Measurements from ENCODE around the gene GGCT.
A peak's percentile ranks its signal among the peaks of the same experiment; 100 is the strongest.

Gene GGCT

DNA sequence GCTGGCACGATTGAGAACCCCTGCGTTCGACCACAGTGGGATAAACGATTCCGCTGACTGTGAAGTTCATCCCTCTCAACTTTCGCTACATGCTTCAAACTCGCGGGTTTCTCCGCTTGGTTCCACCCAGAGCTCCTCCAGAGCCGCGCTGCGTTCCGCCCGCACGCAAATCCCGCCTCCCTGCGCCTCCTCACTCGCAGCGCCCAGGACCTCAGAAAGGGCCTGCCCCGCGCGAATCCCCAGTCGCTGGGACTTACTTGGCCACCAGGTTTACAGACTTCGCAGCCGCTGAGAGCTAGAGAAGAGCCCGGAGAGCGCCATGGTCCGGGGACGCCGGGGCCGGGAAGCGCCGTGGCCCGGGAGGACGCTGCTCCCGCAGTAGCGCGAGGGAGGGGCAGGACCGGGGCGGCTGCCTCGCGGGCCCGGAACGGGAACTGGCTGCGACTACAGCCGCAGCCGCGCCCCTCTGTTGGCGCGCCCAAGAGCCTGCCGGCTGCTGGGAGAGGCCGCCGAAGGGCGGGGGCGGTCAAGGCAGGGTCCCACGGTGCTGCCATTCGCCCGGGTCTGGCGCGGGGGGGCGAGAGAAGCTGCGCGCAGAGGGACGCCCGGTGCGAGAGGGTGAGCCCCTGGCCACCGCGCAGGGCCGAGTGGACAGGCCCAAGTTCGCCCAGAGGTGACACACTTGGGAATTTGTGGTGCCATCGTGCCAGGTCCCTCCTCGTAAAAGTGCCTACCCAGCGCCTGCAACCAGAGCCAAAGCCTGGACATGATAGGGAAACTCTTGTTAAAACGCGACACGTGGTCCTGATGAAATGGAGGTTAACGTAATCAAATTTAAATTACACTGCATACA lies 26.1 kb downstream of the GGCT start, which contains the start of gene NOD1:
NOD1 (minus strand) TSS at position 436 of the 853 bp plus-strand sequence. CDS start 21,863 bp downstream, outside the sequence.
- DNase-seq (ENCODE audit: low read depth): peak; percentile 83

DNA sequence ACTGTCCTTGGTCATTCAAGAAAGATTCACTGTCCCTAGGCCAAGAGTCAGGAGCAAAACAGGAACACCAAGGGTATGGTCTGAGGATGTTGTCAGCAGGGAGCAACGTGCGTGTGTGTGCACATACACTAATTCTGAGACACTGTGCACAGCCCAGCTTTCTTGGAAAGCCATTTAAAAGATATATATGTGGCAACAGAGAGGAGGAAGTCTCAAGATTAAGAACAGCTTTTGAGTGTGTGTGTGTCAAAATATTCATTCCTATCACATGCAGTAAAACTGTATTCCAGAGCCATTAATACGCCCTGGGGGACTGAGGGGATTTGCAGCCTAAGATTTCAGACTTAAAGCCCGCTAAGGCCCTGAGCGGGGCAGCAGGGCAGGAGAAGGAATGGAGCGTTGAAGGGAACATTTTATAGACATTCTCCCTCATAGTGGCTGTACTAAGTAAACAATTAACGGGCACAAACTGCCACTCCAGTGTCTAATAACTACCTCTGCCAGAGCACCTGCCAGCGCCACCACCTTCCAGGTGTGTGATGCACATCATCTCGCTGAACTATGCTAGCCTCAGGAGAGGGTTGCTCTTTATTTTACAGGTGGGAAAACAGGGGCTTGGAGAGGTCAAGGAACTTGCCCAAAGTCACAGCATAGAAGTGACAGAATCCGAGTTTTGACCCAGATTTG lies 28.0 kb downstream of the GGCT start:
- DNase-seq (ENCODE audit: low read depth): no peak

DNA sequence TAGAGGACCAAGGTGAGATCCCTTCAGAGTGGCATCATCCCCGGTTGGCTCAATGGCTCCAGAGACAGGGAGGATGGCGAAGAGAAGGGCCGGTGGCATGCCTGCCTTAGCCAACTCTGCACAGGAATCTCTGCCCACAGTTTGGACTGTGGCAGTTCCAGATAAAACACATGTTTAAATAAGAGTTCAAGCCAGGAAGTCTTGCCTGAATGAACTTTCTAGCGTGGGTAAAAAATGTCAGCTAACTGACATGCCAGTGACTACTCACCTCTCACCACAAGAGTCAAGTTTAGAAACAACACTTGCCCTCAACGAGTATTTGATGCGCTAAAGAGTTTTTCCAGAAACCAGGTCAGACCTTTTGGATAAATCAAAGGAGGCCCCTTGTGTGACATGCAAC lies 29.0 kb downstream of the GGCT start:
- DNase-seq (ENCODE audit: low read depth): no peak

DNA sequence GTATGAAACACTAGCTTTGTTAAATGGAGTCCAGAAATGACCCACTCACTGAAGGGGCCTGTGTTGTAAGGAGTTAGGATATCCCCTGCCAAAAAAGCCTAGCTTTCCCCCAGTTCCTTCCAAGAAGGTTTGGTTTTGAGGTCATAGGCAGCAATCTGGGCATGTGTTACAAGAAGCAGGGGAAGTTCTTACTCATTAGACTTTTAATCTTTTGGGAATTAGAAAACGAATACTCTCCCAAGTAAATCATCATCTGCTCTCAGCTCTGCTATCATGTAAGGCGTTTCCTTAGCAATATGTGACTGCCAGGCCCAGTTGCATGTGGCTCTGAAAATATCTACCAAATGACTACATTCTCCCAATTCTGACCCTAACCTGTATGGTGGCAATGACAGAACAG lies 29.7 kb downstream of the GGCT start:
- no peak for DNase-seq (ENCODE audit: low read depth)

DNA sequence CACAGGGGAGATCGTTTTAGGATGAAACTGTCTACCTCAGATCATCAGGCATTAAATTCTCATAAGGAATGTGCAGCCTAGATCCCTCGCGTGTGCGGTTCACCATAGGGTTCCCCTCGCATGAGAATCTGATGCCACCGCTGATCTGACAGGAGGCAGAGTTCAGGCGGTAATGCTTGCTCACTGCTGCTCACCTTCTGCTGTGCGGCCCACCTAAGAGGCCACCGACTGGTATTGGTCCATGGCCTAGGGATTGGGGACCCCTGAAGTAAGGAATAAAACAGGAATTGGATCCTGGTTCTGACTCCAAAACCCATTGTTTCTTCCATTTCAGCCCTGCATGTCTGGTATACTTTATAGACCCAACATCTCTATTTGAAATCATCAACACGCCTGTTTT lies 30.1 kb downstream of the GGCT start:
- no peak for DNase-seq (ENCODE audit: low read depth)

DNA sequence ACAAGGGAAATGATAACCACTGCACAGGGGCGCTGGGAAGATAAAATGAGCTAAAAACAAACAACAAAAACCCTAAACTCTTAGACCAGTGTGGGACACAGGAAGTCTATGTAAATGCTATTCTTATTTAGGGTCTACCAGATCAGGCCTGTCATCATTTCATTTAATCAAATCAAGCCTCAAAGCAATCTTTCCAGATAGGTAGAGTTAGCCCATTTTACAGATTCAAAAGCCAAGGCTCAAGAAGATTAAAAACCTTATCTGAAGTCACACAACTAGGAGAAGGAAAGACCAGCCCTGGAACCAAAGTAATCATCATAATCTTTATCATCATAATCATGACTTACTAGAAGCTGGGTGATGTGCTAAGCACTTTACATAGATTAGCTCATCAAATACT lies 30.7 kb downstream of the GGCT start:
- no peak for DNase-seq (ENCODE audit: low read depth)

DNA sequence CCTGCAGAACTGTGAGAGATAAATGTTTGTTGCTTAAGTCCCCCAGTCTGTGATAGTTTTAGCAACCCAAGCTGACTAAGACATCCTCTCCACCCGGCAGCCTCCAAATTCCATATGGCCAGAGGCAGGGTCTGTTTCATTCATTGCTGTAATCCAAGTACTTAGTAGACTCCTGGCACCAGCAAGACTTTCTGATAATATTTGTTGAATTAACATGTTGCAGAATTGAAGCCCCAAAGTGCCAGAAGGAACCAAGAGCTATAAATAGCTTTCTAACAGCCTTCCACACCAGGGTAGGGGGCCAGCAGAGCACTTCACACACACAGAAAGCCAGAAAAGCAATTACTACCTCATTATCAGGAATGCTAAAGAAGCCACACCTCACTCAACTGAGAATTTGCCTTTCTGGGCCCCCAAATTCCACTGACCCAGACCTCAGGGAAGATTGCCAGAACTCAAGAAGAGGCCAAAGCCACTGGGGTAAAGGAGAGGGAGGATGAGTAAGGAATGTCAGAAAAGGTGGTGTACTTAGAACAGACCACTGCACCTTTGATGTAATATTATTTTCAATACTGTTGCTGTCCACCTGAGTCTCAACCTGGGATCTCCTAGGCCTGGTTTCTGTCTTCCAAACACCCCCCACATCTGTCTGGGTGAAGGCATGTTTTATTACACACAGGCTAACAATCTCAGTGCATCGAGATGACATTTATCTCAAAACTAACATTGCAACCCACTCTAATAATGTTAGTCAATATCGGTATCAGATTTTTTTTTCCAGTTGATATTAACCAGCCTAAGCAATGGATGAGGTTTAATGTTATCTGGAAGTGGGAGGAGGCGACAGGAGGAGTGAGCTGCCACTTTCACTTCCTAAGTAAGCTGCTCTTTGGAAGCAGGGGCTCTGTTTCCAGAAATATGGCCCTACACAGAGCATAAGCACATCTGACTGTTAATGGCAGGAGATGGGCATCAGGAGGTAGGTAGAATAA lies 31.5 kb downstream of the GGCT start:
- peak; percentile 57 for DNase-seq (ENCODE audit: low read depth)

DNA sequence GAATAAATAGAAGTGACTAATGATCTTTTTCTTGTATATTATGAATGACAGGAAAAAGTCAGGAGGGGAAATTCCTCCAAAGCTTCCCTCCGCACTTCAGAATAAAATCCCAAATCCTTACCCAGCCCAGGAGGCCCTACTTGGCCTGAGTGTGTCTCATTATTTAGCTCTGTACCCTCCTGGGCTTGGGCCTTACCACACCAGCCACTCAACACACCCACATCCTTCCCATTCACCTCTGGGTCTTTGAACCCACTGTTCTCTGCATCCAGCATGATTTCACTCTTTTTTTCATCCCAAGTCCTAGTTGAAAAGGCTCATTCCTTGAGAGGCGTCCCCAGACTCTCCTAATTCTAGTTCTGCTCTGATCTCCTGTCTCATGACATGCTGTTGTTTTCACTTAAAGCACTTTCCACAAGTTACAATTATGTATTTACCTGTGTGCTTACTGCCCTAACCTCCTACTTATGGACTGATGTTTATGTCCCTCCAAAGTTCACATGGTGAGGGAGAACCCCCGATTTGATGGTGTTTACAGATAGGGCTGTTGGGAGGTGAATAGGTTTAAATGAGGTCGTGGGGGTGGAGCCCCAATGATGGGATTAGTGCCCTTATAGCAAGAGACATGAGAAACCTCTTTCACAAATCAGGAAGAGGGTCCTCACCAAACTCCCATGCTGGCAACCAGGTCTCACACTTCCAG lies 32.4 kb downstream of the GGCT start:
- DNase-seq (ENCODE audit: low read depth): no peak

DNA sequence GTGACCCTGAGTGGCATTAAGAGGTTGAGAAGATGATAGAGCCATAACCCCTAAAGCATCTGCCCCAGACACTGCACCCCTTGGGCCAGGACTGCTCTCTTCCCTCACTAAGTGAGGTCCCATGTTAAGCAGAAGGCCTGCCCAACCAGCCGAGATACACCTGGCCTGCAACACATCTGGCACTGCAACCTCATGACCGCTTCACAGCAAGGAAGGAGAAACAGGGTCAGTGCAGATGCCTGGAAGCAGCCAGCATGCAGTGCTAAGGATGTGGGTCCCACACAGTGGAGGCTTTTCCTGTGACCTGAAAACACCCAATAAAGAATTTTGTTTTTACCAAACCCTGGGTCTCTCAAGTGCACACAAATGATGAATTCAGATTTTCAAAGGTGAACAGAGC lies 33.4 kb downstream of the GGCT start:
- no peak for DNase-seq (ENCODE audit: low read depth)

DNA sequence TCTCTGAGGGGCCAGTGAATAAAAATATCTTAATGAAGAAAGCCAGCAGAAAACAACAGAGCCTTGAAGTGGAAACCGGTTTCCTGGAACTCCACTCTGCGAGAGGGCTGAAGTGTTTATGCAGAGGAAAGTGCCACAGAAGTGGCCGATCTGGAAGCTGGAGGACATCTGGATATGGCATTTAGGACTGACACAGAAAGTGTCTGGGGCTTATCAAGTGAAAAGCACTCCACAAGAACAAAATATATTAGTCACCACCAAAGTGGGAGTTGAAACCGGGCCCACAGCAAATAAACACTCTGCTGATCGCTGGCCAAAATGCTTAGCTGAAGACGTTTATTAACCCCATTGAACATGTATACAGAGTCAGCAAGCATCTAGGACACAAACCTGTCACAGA lies 33.9 kb downstream of the GGCT start:
- peak; percentile 51 for DNase-seq (ENCODE audit: low read depth)

DNA sequence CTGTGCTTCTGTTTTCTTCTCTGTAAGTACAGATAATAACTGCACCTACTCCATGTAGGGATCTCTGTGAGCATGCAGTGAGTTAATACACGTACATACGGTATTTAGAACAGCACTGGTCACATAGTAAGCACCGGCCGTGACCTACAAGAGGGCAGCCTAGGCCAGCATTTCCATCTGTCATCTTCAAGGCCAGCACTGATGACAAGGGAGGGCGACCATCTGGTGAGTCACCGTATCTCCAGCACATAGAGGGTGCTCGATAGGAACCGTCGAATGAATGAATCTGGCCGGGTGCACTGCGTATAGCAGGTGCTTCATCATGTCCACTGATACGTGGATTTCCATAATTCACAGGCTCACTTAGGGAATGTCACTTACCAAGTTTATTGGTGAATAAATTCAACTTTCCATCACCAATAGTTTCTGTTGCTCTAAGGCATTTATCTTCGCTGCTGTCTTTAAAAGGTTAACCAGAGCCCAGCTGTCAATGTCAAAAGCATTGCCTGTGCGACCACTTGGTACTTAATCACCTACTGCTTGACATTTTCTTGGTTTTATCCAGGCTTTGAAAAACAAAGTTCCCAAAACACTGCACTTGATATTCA lies 34.4 kb downstream of the GGCT start:
- no peak for DNase-seq (ENCODE audit: low read depth)

DNA sequence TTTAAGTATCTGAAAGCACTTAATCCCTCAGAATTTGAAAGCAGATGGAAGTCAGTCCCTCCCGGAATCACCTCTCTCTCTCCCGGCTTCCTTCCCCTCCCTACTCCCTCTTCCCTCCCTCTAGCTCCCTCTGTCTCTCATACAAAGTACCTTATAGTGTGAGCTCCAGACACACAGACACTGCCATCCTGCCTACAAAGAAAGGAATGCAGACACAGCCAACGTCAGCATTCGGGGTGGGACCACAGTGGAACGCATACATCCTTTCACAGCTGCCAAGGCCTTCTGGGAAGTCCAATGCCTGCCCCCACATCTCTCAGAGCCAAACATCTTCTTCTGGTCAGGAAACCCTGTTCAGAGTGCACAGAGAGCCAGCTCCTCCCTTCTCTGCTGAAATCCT lies 35.3 kb downstream of the GGCT start:
- DNase-seq (ENCODE audit: low read depth): peak; percentile 97

DNA sequence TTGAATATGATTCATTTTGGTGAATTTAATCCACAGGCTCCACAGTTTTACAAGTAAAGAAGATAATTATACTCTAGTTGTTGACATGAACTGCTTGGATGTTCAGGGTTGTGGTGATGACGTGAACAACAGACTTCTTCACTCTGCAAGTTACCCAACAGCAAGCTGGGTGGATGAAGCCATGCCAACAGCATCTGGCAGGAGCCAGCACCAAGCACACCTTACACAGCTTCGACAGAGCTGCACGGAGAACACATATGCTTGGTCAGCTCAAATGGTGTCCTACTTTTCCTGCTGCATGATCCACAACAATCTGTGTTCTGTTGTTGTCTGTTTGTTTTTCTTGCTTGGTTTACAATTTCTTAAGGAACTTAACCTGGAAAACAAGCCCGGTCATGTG lies 35.8 kb downstream of the GGCT start:
- no peak for DNase-seq (ENCODE audit: low read depth)

DNA sequence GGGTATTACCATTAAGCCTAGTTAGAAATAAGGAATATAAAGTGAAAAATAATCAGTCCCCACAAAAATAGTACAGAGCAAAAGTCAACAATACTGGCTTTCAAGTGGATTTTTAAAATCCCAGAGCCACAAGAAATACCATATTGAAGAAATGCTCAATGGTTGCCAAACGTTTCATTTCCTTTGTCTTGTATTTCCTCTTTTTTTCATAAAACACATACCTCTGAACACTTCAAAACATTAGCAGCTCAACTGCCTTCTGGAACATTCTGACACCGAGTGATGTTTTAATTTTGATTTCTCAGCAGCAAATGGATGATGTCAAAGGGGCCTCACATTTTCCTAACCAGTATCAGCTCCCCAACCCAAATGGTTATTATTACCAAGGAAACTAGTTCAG lies 36.6 kb downstream of the GGCT start:
- DNase-seq (ENCODE audit: low read depth): no peak

DNA sequence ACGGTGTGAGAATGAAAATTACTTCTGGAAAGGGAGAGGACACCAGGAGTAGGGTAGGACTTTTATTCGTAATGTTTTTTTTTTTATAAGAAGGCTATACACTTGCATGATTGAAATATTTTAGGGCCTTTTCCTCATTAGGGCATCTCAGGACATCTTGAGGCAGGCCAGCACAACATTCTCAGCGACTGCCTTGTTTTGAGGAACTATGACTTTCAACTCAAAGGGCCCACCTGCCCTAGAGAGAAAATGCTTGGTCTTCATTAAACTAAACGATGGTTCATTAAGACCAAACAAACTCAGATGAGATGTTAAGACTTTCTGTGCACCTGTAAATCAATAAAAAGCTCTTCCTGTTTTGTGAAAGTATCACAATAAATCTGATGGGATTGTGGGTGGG lies 37.4 kb downstream of the GGCT start:
- DNase-seq (ENCODE audit: low read depth): no peak

DNA sequence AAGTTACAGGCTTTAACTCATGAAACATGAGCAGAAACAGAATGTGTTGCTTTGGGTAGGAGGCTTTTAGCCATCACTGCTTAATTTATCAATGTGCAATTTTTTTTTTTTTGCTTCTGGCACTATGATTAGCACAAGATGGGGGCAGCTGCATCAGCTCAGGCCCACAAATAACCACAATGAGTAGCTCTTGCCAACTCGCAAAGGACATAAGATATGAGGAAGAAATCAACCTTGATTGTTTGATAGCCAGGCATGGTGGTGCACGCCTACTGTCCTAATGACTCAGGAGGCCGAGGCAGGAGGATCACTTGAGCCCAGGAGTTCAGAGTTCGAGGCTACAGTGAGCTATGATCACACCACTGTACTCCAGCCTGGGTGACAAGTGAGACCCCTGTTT lies 38.4 kb downstream of the GGCT start:
- DNase-seq (ENCODE audit: low read depth): no peak

DNA sequence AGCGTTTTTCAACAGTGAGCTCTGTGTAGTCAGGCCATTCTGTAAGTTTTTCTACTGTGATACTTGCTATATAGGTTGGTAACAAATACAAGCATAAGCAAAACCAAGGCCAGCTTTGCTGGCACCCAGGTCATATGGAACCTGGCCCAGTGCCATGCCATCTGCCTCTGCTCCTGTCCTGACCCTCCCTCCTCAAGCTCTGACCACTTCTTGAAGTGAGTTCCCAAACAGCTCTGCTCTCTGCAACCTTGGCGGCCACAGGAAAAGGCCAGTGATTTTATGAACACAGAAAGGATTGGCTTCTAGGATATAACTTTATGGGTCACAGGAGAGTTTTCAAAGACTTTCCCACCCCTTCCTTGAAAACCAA lies 38.8 kb downstream of the GGCT start:
- no peak for DNase-seq (ENCODE audit: low read depth)

DNA sequence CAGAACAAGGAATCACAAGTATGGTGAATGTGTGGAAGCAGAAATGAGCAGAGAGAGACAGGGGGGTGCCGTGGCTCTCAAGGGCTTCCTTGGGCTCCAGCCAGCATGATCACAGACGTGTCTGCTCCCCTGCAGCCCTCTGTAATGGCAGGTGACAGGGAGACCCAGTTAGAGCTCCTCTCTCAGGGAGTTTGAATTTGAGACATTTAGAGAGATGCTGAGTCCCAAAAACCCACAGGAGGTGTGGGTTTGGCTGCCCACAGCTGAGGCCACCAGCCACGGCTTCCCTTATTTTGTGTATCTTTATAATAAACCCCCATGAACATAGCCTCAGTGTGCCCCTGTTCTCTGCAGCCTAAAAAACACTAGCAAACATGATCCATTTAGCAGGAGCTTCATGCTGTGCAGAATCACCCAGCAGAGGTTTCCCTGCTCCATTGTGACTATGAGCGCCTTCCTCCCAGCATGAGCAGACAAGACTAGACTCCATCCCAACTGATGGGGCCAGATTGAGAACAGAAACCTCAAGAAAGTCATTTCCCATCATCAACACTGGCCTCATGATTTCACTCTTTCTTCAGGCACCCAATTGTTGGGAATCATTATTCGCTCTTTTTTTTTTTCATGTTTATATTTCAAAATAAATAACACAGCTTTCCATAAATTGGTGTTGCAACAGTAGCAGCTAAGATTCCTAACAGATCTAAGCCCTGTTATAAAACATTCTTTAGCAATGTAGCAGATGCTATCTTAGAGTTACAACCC lies 39.4 kb downstream of the GGCT start:
- no peak for DNase-seq (ENCODE audit: low read depth)

DNA sequence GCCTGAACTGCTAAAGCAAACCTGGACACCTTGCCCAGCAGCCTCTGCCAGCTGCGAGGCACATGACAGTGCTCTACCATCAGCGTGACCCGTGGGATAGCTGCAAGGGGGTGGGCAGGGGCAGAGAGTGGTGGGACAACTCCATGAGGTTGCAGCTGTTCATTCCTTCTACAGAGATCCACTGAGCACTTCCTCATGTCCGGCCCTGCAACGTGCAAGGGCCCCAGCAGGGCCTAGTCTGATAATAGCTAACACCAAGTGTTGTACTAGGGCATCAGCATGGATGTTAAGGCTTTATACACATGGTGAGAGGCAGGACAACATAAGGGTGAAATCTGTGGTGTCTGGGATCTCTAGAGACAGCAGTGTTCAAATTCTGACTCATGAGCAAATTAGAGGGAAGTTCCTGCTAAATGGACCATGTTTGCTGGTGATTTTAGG lies 40.4 kb downstream of the GGCT start:
- no peak for DNase-seq (ENCODE audit: low read depth)

DNA sequence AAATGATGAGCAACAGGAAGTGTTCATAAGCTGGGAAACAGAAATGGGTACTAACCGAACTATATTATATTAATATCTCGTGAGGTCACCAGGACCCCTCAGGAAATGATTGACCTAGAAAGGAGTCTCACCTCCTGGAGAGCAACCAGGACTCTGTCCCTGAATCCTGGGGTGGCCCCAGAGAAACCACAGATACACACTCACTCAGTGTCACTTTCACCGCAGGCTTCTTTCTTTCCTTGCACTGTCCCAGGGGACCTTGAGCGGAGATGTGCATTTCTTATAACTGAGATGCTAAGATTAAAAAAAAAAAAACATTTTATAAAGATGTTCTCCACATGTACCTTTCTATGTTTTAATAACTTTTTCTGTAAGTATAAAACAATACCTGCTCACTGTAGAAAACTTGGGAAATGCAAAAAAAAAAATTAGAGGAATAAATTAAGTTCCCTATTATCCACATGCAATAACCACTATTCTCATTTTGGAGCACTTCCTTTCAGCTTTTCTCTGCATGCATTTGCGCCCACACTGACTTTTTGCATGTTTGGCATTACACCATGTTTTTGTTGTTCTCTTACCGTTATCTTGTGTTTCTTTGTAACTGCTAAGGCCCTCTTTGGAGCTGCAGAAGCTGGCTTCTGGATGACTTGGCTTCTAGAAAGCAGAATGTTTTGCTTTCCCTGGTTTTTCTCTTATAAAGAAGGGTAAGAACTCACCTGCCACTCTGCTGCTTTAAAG lies 41.1 kb downstream of the GGCT start:
- DNase-seq (ENCODE audit: low read depth): no peak

Data from ELR (cell line).